GM12878 (cell line): ENCODE results near the gene SLC35E3. TPM values are rescaled to one million over a fixed set of nuclear protein-coding genes. Genes with fewer than 3 reads are reported as not detected.

Experiments
- ATAC-seq: fragments of 200-7000 bp; cut with Tn5 transposase; 3 replicates; pipeline ENCODE4 v1.9.1; 2020; ENCODE audit warnings: mild to moderate bottlenecking, moderate library complexity
- BruUV-seq: library from RNA; stranded (reverse); fragments of 400-500 nt; replicated peaks from 2 replicates; lab custom pipeline; 2021; lab: Mats Ljungman, UMichigan
- CTCF ChIA-PET: fragments of 300-600 bp; sonication (Branson Sonifier 250); formaldehyde crosslinking; extraction: SDS; loops from one replicate; lab custom pipeline; 2021; ENCODE audit warnings: inconsistent platforms; lab: Yijun Ruan, JAX
- POLR2A ChIA-PET: fragments of 350-600 bp; formaldehyde crosslinking; extraction: SDS; loops from one replicate; lab custom pipeline; 2021; ENCODE audit warnings: inconsistent platforms; lab: Charles Lee
- RAD21 ChIA-PET: fragments of 300-600 bp; sonication (Branson Sonifier 250); formaldehyde crosslinking; loops from one replicate; lab custom pipeline; 2023; ENCODE audit warnings: antibody characterized with exemption; ENCODE audit not compliant: unreplicated experiment; lab: Charles Lee
- SMC1A ChIA-PET: fragments of 300-600 bp; sonication (Branson Sonifier 250); formaldehyde crosslinking; loops from one replicate; lab custom pipeline; 2023; ENCODE audit not compliant: unreplicated experiment, uncharacterized antibody; lab: Charles Lee
- DNase-seq: peaks from one replicate; pipeline ENCODE4 v3.0.0-alpha.2; 2011; ENCODE audit warnings: low read depth, low spot score
- FAIRE-seq: peaks from 3 replicates; lab custom pipeline; 2011; peaks lifted over from hg19 to GRCh38; lab: Jason Lieb, UNC
- H2AFZ ChIP-seq: 2 replicates; pipeline ENCODE4 v1.6.0; 2011; ENCODE audit warnings: low read depth, low read length, control low read depth; ENCODE audit not compliant: control insufficient read depth
- H3K27ac ChIP-seq: 2 replicates; pipeline ENCODE4 v1.5.1; 2011; ENCODE audit warnings: control low read depth; ENCODE audit not compliant: control insufficient read depth, insufficient read depth
- H3K27me3 ChIP-seq, 2 experiments: replicated peaks in 1 of 2; 2 replicates each; pipeline versions ENCODE4 v1.6.0 to v1.6.1; 2011; ENCODE audit warnings: low read length in 1 of 2; ENCODE audit not compliant: control insufficient read depth in 2 of 2, insufficient read depth in 2 of 2
- H3K36me3 ChIP-seq, 2 experiments: 2 replicates each; pipeline ENCODE4 v1.5.1; 2011; ENCODE audit warnings: low read length in 1 of 2; ENCODE audit not compliant: control insufficient read depth in 2 of 2, insufficient read depth in 2 of 2
- H3K4me1 ChIP-seq: 2 replicates; pipeline ENCODE4 v1.6.1; 2011; ENCODE audit warnings: mild to moderate bottlenecking, low read length, moderate library complexity, mixed read lengths; ENCODE audit not compliant: control insufficient read depth, insufficient read depth
- H3K4me2 ChIP-seq: 2 replicates; pipeline ENCODE4 v1.6.0; 2011; ENCODE audit warnings: control low read depth; ENCODE audit not compliant: control insufficient read depth, insufficient read depth
- H3K4me3 ChIP-seq: fragments of 200-600 bp; sonication (generic); 2 replicates; pipeline ENCODE4 v1.5.1; 2016
- H3K79me2 ChIP-seq: 2 replicates; pipeline ENCODE4 v1.6.0; 2011; ENCODE audit warnings: low read length; ENCODE audit not compliant: control insufficient read depth, insufficient read depth
- H3K9ac ChIP-seq: 2 replicates; pipeline ENCODE4 v1.8.0; 2011; ENCODE audit warnings: low read length, control low read depth, mixed read lengths; ENCODE audit not compliant: control insufficient read depth, insufficient read depth
- H3K9me3 ChIP-seq: replicated peaks from 3 replicates; pipeline ENCODE4 v1.5.1; 2011; ENCODE audit warnings: mild to moderate bottlenecking, low read length; ENCODE audit not compliant: control insufficient read depth, insufficient read depth
- H4K20me1 ChIP-seq: 2 replicates; pipeline ENCODE4 v1.6.0; 2011; ENCODE audit not compliant: control insufficient read depth, insufficient read depth
- ATF2 ChIP-seq: IDR thresholded peaks from 2 replicates; pipeline ENCODE4 v1.6.1; 2012; ENCODE audit warnings: low read length, inconsistent platforms
- PAX5 ChIP-seq: IDR thresholded peaks from 2 replicates; pipeline ENCODE4 v1.6.1; 2011; ENCODE audit warnings: low read depth, low read length, borderline replicate concordance
- RB1 ChIP-seq: fragments of 450-650 bp; formaldehyde crosslinking; IDR thresholded peaks from 2 replicates; pipeline ENCODE4 v1.6.1; 2017; ENCODE audit warnings: mild to moderate bottlenecking, borderline replicate concordance
- SPI1 ChIP-seq: IDR thresholded peaks from 2 replicates; pipeline ENCODE4 v1.6.1; 2011; ENCODE audit warnings: low read depth, mild to moderate bottlenecking, low read length, moderate library complexity, borderline replicate concordance; ENCODE audit not compliant: insufficient read depth
- ZBTB4 ChIP-seq: fragments of 450-650 bp; formaldehyde crosslinking; IDR thresholded peaks from 2 replicates; pipeline ENCODE4 v1.4.0; 2022; ENCODE audit warnings: mild to moderate bottlenecking, moderate library complexity
- ZBTB40 ChIP-seq: fragments of 450-650 bp; IDR thresholded peaks from 2 replicates; pipeline ENCODE4 v1.6.1; 2016; ENCODE audit warnings: mild to moderate bottlenecking, moderate library complexity, borderline replicate concordance
- WGBS: methylation state at CpG from one replicate; pipeline ENCODE4 v1.1.6; 2016; ENCODE audit warnings: low lambda C conversion rate; ENCODE audit not compliant: insufficient replicate concordance, insufficient coverage; ENCODE audit errors: missing lambda C conversion rate; 5-methylcytosine and 5-hydroxymethylcytosine counted together
- in situ Hi-C: fragments of 300-500 bp; cut with MboI; formaldehyde crosslinking; loops from 9 replicates; pipeline ENCODE4 v1.14.3; 2018; ENCODE audit warnings: mixed read lengths
- intact Hi-C: fragments of 100-400 bp; cut with micrococcal nuclease; formaldehyde crosslinking; loops from one replicate; pipeline ENCODE4 v1.14.2; 2022; ENCODE audit not compliant: unreplicated experiment
- polyA plus RNA-seq, 11 experiments: library from polyadenylated mRNA; depleted of rRNA in 4 of 11; unstranded in 6 of 11; stranded (reverse) in 5 of 11; fragments of >200 nt; fragmentation: Nextera tagmentation in 4 of 11; fragmentation: Illumina TruSeq in 1 of 11; extraction: Ambion mirVana in 4 of 11; extraction: Trizol in 1 of 11; gene quantifications; 1 replicate in 1 of 11; 2 replicates in 10 of 11; pipeline versions ENCODE4 v1.2.1 to v1.2.3, GENCODE V29; 2011 to 2016; ENCODE audit warnings: inconsistent platforms in 2 of 11, missing spikeins in 2 of 11, low read depth in 1 of 11
- total RNA-seq, 4 experiments: library from RNA; depleted of rRNA in 3 of 4; stranded (reverse); fragments of >200 nt in 3 of 4; fragmentation: Illumina TruSeq in 1 of 4; extraction: Trizol in 1 of 4; gene quantifications; 2 replicates each; pipeline versions ENCODE4 v1.2.1 to v1.2.3, GENCODE V29; 2013 to 2021

Gene SLC35E3
- total and polyA plus RNA-seq, 10 of the 15 experiments (the other 5 are each of a cell fraction or from before 2014, with no cell fraction given), result 3.6 to 19.8 (median 6.1) TPM

- Histone ChIP-seq H3K36me3 (peaks cover 0 to 3% of the 10 kb centered on the region in 2 experiments; a peak in 1 of 4 replicates), H3K9ac (no peak overlapping the region), H3K27me3 (no peaks in the 10 kb centered on the region), H3K4me1 (no peaks in the 10 kb centered on the region), H4K20me1 (no peaks in the 10 kb centered on the region), H3K27ac (no peak overlapping the region), H3K4me3 (no peak overlapping the region), H3K79me2 (no peaks in the 10 kb centered on the region), H2AFZ (no peak overlapping the region), H3K4me2 (no peak overlapping the region), H3K9me3 (no peaks in the 10 kb centered on the region)
- ChIA-PET RAD21 (interaction anchor here (1.5 kb wide), 1 partner anchor 410 kb away, joined by 3 read pairs; no protein-coding TSS in a partner anchor), CTCF (interaction anchor here (1.4 kb wide), 1 partner anchor 14 kb away, joined by 3 read pairs; no protein-coding TSS in a partner anchor), POLR2A (interaction anchor here (0.6 kb wide), 1 partner anchor 9 kb away, joined by 3 read pairs; no protein-coding TSS in a partner anchor), SMC1A (no interaction called here)
- ATAC-seq, result no peak
- no TSS peak for BruUV-seq
- TF ChIP-seq ZBTB40 (no peak), ZBTB4 (CRISPR knock-in tag) (no peak), SPI1 (no peak), PAX5 (no peak), ATF2 (no peak), RB1 (no peak)
- intact Hi-C loops, result no loop called here
- WGBS, result 100% methylated on average over 1 of the region's 1 CpG
- no peak for FAIRE-seq
- DNase-seq, result no peak
- in situ Hi-C loops, result no loop called here
Observed at GRCh38 chr12:68765696-68766095, 19.7 kb downstream of the SLC35E3 start.
